NCI-H1048 (cell line): ENCODE data around the gene EMILIN1.
A peak's percentile ranks its signal among the peaks of the same experiment; 100 is the strongest.
"Not testable (repeated sequence)": the region's sequence is repeated elsewhere in the genome, so short reads cannot be mapped to it uniquely, and the experiment has no call there.

Experiments
- DNase-seq: peaks from one replicate; lab custom pipeline; 2025; lab: John Stamatoyannopoulos, UW

EMILIN1 gene

GRCh38 chr2:27053776-27054175, 24.6 kb upstream of the EMILIN1 start:
- no peak for DNase-seq

- DNase-seq: no peak
Measured at GRCh38 chr2:27054721-27055120, 23.7 kb upstream of the EMILIN1 start.

- DNase-seq: no peak
Measured at GRCh38 chr2:27057184-27057583, 21.2 kb upstream of the EMILIN1 start.

GRCh38 chr2:27058210-27058609, 20.2 kb upstream of the EMILIN1 start:
- DNase-seq: no peak

- no peak for DNase-seq
Measured at GRCh38 chr2:27059141-27059820, 19.1 kb upstream of the EMILIN1 start.

- DNase-seq: no peak
Measured at GRCh38 chr2:27060323-27060722, 18.1 kb upstream of the EMILIN1 start.

GRCh38 chr2:27065128-27065527, 13.3 kb upstream of the EMILIN1 start:
- no peak for DNase-seq

- no peak for DNase-seq
Measured at GRCh38 chr2:27067385-27067784, 11.0 kb upstream of the EMILIN1 start.

- DNase-seq: no peak
Measured at GRCh38 chr2:27069436-27069835, 9.0 kb upstream of the EMILIN1 start.

GRCh38 chr2:27069961-27070618, 8.3 kb upstream of the EMILIN1 start:
- no peak for DNase-seq

GRCh38 chr2:27070653-27071276, 7.7 kb upstream of the EMILIN1 start:
- no peak for DNase-seq

- DNase-seq: peak; percentile 51
Measured at GRCh38 chr2:27071277-27071989, 7.0 kb upstream of the EMILIN1 start, which contains the start of gene OST4. TSS of gene OST4 (minus strand) at chr2:27071654.

- no peak for DNase-seq
Measured at GRCh38 chr2:27071990-27072830, 6.2 kb upstream of the EMILIN1 start.

GRCh38 chr2:27072920-27073319, 5.5 kb upstream of the EMILIN1 start:
- DNase-seq: no peak

GRCh38 chr2:27073782-27074181, 4.6 kb upstream of the EMILIN1 start:
- no peak for DNase-seq

GRCh38 chr2:27074738-27075565, 3.5 kb upstream of the EMILIN1 start:
- DNase-seq: no peak

GRCh38 chr2:27075566-27075871, 2.9 kb upstream of the EMILIN1 start:
- not testable (repeated sequence) for DNase-seq

- no peak for DNase-seq
Measured at GRCh38 chr2:27076323-27076722, 2.1 kb upstream of the EMILIN1 start.

GRCh38 chr2:27077231-27077630, 1.2 kb upstream of the EMILIN1 start:
- DNase-seq: no peak

- DNase-seq: no peak
Measured at GRCh38 chr2:27079233-27080139, 1.1 kb downstream of the EMILIN1 start.
